Measurements from ENCODE around the gene MYH14.
"Not testable (repeated sequence)": the region's sequence is repeated elsewhere in the genome, so short reads cannot be mapped to it uniquely, and the experiment has no call there.

Gene MYH14

GRCh38 chr19:50322931-50323781 is 119.7 kb downstream of the MYH14 start:
- DNase-seq = no peak

- no peak for DNase-seq
These were observed 120.3 kb downstream of the MYH14 start for GRCh38 chr19:50323782-50324133.

- DNase-seq = no peak
These were observed 120.9 kb downstream of the MYH14 start for GRCh38 chr19:50324331-50324730.

- peak; percentile 71 for DNase-seq
These were observed 122.1 kb downstream of the MYH14 start for GRCh38 chr19:50325310-50326100.

GRCh38 chr19:50326101-50326664 is 122.8 kb downstream of the MYH14 start:
- no peak for DNase-seq

- DNase-seq = no peak
These were observed 123.6 kb downstream of the MYH14 start for GRCh38 chr19:50327013-50327412.

- DNase-seq = no peak
These were observed 124.2 kb downstream of the MYH14 start for GRCh38 chr19:50327461-50328223.

- DNase-seq = no peak
These were observed 124.9 kb downstream of the MYH14 start for GRCh38 chr19:50328224-50328872.

- DNase-seq = no peak
These were observed 125.4 kb downstream of the MYH14 start for GRCh38 chr19:50328873-50329145.

- peak; percentile 91 for DNase-seq
These were observed 125.9 kb downstream of the MYH14 start, which contains the start of gene KCNC3 for GRCh38 chr19:50329146-50329925. Gene KCNC3 (minus strand): TSS chr19:50329377. CDS start chr19:50329082, 295 bp downstream.

- not testable (repeated sequence) for DNase-seq
These were observed 126.5 kb downstream of the MYH14 start for GRCh38 chr19:50329926-50330294.

GRCh38 chr19:50330365-50331078 is 127.1 kb downstream of the MYH14 start:
- DNase-seq = peak; percentile 81

GRCh38 chr19:50331221-50331993 is 128.0 kb downstream of the MYH14 start:
- no peak for DNase-seq

GRCh38 chr19:50331994-50332243 is 128.5 kb downstream of the MYH14 start:
- no peak for DNase-seq

- DNase-seq = no peak
These were observed 129.0 kb downstream of the MYH14 start for GRCh38 chr19:50332244-50333038.

GRCh38 chr19:50333235-50333736 is 129.9 kb downstream of the MYH14 start:
- DNase-seq = peak; percentile 92

- peak; percentile 81 for DNase-seq
These were observed 130.6 kb downstream of the MYH14 start for GRCh38 chr19:50333737-50334617.

GRCh38 chr19:50334741-50335421 is 131.5 kb downstream of the MYH14 start:
- no peak for DNase-seq

Data from activated naive CD4-positive, alpha-beta T cell treated with anti-CD3 and anti-CD28 coated beads, Interleukin-2, amount 50 U/mL, for 16 hours (primary cell).